Parathyroid adenoma (tissue), 2 donors: Measurements from ENCODE around the gene ASB4.

ENCODE experiments used
- H2AFZ ChIP-seq: fragments of 300-600 bp; sonication (generic); one replicate; pipeline ENCODE4 v1.7.0; 2017; ENCODE audit warnings: antibody characterized with exemption, mild to moderate bottlenecking
- H3K27ac ChIP-seq: fragments of 300-600 bp; sonication (generic); one replicate; pipeline ENCODE4 v1.7.0; 2017
- H3K27me3 ChIP-seq: fragments of 300-600 bp; sonication (generic); one replicate; pipeline ENCODE4 v1.7.0; 2017; ENCODE audit warnings: low read length; ENCODE audit not compliant: control insufficient read depth, insufficient read depth
- H3K36me3 ChIP-seq: fragments of 300-600 bp; sonication (generic); one replicate; pipeline ENCODE4 v1.7.0; 2017; ENCODE audit warnings: low read length; ENCODE audit not compliant: control insufficient read depth, insufficient read depth
- H3K4me1 ChIP-seq: fragments of 300-600 bp; sonication (generic); one replicate; pipeline ENCODE4 v1.7.0; 2017; ENCODE audit warnings: control low read depth
- H3K4me2 ChIP-seq: fragments of 300-600 bp; sonication (generic); one replicate; pipeline ENCODE4 v1.7.0; 2017; ENCODE audit warnings: low read length
- H3K4me3 ChIP-seq: fragments of 300-600 bp; sonication (generic); one replicate; pipeline ENCODE4 v1.7.0; 2017; ENCODE audit warnings: low read depth, low read length
- H3K79me2 ChIP-seq: fragments of 300-600 bp; sonication (generic); one replicate; pipeline ENCODE4 v1.7.0; 2017; ENCODE audit warnings: control low read depth
- H3K9ac ChIP-seq: fragments of 300-600 bp; sonication (generic); one replicate; pipeline ENCODE4 v1.7.0; 2017; ENCODE audit warnings: mild to moderate bottlenecking
- H3K9me3 ChIP-seq: fragments of 300-600 bp; sonication (generic); one replicate; pipeline ENCODE4 v1.7.0; 2017; ENCODE audit warnings: low read length; ENCODE audit not compliant: control insufficient read depth
- TF ChIP-seq, protein P1 (sequence below): fragments of 300-600 bp; sonication (generic); IDR thresholded peaks from one replicate; pipeline ENCODE4 v1.7.0; 2017; ENCODE audit warnings: antibody characterized with exemption, mild to moderate bottlenecking
- donor health status: primary hyperparathyroidism.

ASB4 gene

GRCh38 chr7:95472581-95473161, 13.1 kb upstream of the ASB4 start:
- H3K27ac ChIP-seq = no peak overlapping the region
- H3K9ac ChIP-seq = no peak overlapping the region

GRCh38 chr7:95473276-95473985, 12.3 kb upstream of the ASB4 start:
- no peak overlapping the region for H3K4me3 ChIP-seq
- no peaks in the 10 kb centered on the region for H3K9me3 ChIP-seq
- no peaks in the 10 kb centered on the region for H3K36me3 ChIP-seq
- no peak overlapping the region for H2AFZ ChIP-seq
- no peak overlapping the region for H3K27ac ChIP-seq
- H3K9ac ChIP-seq = no peak overlapping the region
- no peaks in the 10 kb centered on the region for H3K79me2 ChIP-seq
- H3K4me2 ChIP-seq = no peak overlapping the region
- H3K27me3 ChIP-seq = no peaks in the 10 kb centered on the region
- no peaks in the 10 kb centered on the region for H3K4me1 ChIP-seq
- TF ChIP-seq, protein P1, sequence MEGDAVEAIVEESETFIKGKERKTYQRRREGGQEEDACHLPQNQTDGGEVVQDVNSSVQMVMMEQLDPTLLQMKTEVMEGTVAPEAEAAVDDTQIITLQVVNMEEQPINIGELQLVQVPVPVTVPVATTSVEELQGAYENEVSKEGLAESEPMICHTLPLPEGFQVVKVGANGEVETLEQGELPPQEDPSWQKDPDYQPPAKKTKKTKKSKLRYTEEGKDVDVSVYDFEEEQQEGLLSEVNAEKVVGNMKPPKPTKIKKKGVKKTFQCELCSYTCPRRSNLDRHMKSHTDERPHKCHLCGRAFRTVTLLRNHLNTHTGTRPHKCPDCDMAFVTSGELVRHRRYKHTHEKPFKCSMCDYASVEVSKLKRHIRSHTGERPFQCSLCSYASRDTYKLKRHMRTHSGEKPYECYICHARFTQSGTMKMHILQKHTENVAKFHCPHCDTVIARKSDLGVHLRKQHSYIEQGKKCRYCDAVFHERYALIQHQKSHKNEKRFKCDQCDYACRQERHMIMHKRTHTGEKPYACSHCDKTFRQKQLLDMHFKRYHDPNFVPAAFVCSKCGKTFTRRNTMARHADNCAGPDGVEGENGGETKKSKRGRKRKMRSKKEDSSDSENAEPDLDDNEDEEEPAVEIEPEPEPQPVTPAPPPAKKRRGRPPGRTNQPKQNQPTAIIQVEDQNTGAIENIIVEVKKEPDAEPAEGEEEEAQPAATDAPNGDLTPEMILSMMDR = no peak

More at GRCh38 chr7:95472581-95473161, 13.1 kb upstream of the ASB4 start:
- no peaks in the 10 kb centered on the region for H3K9me3 ChIP-seq
- H3K27me3 ChIP-seq = no peaks in the 10 kb centered on the region
- TF ChIP-seq, protein P1 = no peak
- H3K79me2 ChIP-seq = no peaks in the 10 kb centered on the region
- H2AFZ ChIP-seq = no peak overlapping the region
- H3K36me3 ChIP-seq = no peaks in the 10 kb centered on the region
- H3K4me3 ChIP-seq = no peak overlapping the region
- H3K4me2 ChIP-seq = no peak overlapping the region
- no peaks in the 10 kb centered on the region for H3K4me1 ChIP-seq

DNA sequence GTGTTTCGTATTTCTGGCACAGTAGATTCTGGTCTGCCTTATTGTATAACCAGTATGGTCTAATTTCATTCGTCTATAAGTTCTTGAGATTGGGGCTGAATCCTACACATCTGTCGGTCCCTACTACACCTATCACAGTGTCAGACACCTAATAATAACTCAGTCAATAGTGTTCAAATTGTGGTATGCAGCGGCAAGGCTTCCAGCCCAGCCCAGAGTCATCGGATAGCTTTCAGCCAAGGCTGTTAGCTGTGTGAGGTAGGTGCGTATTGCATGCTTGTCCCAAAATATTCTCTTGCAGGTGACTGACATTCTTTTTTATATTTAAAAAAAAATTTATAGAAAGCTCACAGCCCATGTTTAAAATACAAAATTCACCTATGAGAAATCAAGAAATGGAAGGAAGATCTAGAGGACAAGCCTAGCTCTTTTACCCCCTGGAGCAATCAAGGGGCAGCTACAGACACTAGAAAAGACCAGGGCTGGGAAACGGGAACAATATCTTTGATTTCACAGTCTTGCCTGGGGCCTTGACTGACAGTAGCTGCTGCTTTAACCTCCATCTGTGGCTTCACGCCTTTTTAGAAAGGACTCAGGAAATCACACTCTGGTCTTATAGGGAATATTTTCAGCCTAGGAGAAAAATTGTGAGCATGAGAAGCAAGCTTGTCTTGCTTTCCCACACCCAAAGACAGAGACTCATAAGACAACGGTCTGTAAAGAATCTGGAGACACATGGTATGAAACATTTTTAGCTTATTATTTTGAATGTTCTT, 9.5 kb upstream of the ASB4 start:
- peak overlapping the region; percentile 32 for H3K4me3 ChIP-seq
- H3K36me3 ChIP-seq = no peaks in the 10 kb centered on the region
- H3K79me2 ChIP-seq = no peaks in the 10 kb centered on the region

DNA sequence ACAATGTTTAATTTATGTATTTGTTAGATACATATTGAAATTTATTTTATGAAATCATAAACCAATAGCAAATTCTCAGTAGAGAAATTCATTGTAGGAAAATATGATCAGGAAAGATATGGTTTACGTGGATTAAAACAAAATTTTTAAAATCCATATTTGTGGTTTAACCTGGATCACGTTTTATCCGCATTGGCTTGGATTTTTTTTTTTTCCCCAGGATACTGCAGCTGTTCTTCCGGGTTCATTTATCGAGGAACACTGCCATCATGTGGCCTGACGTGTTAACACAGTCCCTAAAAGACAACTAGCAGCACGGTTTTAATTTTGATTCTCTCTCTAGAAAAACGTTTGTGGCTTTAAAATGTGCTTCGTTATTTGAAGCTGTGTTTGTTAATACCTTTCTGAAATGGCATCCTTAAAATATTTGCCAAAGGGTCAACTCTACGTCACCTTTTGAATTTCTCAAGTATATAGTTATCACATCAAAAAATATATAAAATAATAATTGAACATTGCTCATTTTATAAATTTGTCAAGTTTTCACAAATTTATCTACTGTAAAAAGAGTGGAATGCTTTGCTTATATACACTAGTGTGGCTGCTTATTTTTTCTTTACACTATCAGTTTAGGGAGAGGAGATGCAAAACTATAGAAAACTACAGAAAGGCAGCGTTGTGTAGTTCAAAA, 8.7 kb upstream of the ASB4 start:
- peak overlapping the region; percentile 38 for H2AFZ ChIP-seq
- H3K9me3 ChIP-seq = no peaks in the 10 kb centered on the region
- H3K4me2 ChIP-seq = peak overlapping the region; percentile 34
- H3K4me3 ChIP-seq = peak overlapping the region; percentile 32
- H3K79me2 ChIP-seq = no peaks in the 10 kb centered on the region
- H3K27me3 ChIP-seq = no peaks in the 10 kb centered on the region
- TF ChIP-seq, protein P1 = peak; percentile 77
- no peak overlapping the region for H3K27ac ChIP-seq
- H3K9ac ChIP-seq = no peak overlapping the region
- H3K4me1 ChIP-seq = no peaks in the 10 kb centered on the region
- no peaks in the 10 kb centered on the region for H3K36me3 ChIP-seq

More for the DNA sequence above, 9.5 kb upstream of the ASB4 start:
- peak overlapping the region; percentile 38 for H2AFZ ChIP-seq
- TF ChIP-seq, protein P1 = no peak
- no peak overlapping the region for H3K27ac ChIP-seq
- no peaks in the 10 kb centered on the region for H3K9me3 ChIP-seq
- no peak overlapping the region for H3K9ac ChIP-seq
- H3K4me2 ChIP-seq = no peak overlapping the region
- no peaks in the 10 kb centered on the region for H3K4me1 ChIP-seq
- no peaks in the 10 kb centered on the region for H3K27me3 ChIP-seq
